DMS 273 treated with DMSO at 0.1 percent for 48 hours (cell line): ENCODE data around the gene RANBP3.

Experiments
- DNase-seq: peaks from one replicate; lab custom pipeline; 2025; lab: John Stamatoyannopoulos, UW

Gene RANBP3

GRCh38 chr19:5926641-5927440, 51.1 kb downstream of the RANBP3 start:
- DNase-seq, result no peak

GRCh38 chr19:5925830-5926427, 52.0 kb downstream of the RANBP3 start:
- DNase-seq, result no peak

GRCh38 chr19:5923356-5923755, 54.6 kb downstream of the RANBP3 start:
- no peak for DNase-seq

GRCh38 chr19:5922161-5922545, 55.8 kb downstream of the RANBP3 start:
- DNase-seq, result no peak

DNA sequence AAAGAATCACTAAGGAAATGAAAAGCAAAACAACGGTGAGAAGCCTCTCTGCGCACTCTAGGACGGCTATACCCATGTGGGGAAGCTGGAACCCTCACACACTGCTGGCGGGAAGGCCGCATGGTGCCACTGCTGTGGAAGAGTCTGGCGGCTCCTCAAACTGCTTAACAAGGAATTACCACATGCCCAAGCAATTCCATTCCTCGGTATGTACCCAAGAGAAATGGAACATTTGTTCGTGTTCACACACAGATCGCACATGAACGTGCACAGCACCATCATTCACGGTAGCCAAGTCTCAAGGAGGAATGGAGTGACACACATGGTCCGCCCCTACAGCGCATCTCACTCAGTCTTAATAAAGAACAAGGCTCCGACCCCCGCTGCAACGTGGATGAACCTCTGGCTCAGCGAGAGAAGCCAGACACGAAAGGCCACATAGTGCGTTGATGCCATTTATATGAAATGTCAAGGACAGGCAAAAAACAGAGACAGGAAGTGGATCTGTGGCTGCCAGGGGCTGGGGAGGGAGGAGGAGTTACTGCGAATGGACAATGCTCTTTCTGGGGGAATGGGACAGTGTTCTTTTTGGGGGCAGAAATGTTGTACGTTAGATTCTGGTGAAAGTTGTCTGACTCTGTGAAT, 56.3 kb downstream of the RANBP3 start:
- DNase-seq, result no peak

DNA sequence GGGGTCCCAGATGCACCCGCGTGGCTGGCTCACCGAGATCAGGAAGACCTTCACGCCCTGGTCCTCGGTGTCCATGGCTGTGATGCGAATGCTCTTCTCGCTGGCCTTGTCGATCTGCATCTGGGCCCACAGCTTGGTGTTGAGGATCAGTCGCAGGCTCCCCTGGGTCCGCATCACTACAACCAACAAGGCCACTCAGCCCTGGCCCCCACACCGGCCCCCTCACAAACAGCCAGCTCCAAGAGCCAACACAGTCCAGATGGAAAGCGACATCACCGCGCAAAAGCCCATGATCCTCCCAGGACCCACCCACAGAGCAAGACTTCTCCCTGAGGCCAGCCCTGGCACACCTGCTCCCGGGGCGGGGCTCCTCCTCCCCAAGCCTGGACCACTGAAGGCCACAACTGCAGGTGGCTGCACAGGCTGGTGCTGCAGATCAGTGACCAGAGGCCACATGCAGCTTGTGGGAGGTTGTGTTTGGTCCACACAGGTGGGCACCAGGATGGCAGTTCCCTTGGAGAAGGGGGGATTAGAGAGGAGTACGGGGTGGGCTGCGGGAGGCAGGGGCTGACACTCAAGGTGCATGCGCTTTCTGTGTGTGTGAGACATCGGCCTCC, 59.4 kb downstream of the RANBP3 start:
- no peak for DNase-seq

DNA sequence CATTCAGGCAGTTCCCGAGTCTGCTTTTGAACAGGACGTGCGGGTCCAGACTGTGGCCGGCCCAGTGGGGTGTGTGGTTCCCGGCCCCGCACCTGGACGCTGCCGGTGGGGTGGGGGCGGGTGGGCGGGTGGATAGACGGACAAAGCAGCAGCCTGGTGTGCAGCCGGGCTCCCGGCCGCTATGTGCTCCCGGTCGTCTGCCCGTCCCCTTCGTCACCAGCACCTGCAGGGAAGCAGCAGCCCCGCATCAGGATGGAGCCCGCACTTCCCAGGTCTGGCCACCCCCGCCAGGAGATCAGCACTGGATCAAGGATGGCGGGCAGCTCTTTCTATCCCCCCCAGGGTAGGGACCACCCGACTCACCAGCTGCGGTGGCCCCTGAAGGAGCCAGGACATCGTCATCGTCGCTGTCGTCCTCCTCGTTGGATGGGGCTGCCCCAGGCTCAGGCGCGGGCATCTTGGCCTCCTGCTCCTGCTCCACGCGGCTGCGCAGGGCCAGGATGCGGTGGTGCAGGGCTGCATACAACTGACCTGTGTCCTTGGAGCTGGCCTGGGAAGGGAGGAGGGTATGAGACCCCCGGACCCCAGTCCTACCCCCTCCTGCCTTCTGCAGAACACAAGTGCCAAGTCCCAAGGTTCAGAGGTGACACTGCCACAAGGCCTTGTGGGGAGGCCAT, 60.4 kb downstream of the RANBP3 start:
- no peak for DNase-seq

DNA sequence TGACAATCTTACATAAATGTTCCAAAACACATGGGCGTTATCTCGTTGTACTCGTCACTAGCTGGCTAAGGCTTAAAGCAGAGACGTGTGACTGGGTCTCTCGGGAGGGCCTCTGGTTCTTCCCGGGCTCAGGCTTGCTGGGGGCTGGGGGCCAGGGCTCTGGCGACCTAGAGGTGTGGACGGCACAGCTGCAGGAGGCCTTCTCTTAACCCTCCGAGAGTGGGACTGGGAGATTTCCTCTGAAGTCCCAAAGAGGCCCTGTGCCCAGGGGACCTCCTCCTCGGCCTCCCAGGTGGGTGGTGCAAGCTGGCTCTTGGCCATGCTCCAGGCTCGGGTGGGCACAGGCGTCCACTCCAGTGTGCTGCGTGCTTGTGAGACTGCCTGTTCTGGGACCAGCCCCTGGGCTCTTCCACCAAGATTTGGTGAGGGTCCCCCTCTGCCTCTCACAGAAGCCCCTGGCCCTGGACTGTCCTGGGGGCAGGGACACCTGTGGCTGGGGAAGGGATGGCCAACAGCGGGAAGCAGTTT, 61.7 kb downstream of the RANBP3 start:
- DNase-seq, result no peak

DNA sequence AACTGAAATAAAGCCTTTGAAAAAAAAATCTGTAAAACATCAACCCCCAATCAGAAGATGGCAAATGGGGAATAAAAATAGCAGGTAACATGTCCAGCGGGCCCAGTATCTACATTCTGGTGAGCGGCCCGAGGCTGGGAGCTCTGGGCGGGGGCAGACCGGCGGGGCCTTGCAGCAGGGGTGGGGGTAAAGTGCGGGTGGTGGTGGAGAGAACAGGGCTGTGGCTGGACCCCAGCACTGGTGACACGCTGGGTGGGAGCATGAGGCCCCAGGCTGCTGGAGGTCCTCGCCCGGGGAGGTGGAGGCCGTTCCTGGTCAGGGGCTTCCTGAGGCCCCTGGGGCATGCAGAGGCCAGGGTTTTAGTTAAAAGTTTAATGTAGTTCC, 62.2 kb downstream of the RANBP3 start:
- no peak for DNase-seq

GRCh38 chr19:5914946-5915781, 62.8 kb downstream of the RANBP3 start:
- DNase-seq, result no peak

DNA sequence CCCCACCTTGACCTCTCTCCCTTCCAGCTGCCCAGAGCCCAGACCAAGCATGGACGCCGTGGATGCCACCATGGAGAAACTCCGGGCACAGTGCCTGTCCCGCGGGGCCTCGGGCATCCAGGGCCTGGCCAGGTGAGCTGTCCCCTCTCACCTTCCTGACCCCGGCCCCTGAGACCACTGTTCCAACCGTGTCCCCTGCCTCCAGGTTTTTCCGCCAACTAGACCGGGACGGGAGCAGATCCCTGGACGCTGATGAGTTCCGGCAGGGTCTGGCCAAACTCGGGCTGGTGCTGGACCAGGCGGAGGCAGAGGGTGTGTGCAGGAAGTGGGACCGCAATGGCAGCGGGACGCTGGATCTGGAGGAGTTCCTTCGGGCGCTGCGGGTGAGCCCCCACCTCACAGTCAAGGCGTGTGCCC, 63.6 kb downstream of the RANBP3 start:
- no peak for DNase-seq

GRCh38 chr19:5913739-5914357, 64.1 kb downstream of the RANBP3 start, which contains the start of gene CAPS:
CAPS (plus strand) TSS chr19:5914254; CDS start chr19:5914407, 153 bp downstream.
- no peak for DNase-seq

DNA sequence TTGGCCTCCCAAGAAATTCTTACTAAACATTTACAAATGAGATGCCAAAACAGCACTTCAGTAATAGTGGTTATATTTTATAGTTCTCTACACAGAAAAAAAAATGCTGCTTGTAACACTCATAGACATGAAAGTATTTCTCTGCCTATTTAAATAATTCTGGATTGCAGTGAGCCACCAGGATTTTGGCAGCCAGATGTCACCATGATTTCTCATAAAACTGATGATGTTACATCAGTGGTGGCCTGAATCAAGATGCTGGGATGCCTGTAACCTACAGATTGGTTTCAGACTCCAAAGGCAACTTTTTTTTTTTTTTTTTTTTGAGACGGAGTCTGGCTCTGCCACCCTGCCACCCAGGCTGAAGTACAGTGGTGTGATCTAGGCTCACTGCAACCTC, 66.6 kb downstream of the RANBP3 start:
- no peak for DNase-seq

- no peak for DNase-seq
These were observed 67.4 kb downstream of the RANBP3 start for GRCh38 chr19:5910638-5910907.

- no peak for DNase-seq
These were observed 69.0 kb downstream of the RANBP3 start for GRCh38 chr19:5908773-5909442.

DNA sequence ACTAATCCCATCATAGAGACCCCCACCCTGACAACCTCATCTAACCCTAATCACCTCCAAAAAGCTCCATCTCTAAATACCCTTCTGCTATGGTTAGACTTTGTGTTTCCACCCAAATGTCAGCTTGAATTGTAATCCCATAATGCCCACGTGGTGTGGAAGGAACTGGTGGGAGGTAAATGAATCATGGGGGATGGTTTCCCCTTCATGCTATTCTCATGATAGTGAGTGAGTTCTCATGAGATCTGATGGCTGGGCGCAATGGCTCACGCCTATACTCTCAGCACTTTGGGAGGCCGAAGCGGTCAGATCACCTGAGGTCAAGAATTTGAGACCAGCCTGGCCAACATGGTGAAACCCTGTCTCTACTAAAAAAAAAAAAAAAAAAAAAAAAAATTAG, 70.7 kb downstream of the RANBP3 start:
- DNase-seq, result no peak

GRCh38 chr19:5905114-5905778, 72.7 kb downstream of the RANBP3 start:
- no peak for DNase-seq

DNA sequence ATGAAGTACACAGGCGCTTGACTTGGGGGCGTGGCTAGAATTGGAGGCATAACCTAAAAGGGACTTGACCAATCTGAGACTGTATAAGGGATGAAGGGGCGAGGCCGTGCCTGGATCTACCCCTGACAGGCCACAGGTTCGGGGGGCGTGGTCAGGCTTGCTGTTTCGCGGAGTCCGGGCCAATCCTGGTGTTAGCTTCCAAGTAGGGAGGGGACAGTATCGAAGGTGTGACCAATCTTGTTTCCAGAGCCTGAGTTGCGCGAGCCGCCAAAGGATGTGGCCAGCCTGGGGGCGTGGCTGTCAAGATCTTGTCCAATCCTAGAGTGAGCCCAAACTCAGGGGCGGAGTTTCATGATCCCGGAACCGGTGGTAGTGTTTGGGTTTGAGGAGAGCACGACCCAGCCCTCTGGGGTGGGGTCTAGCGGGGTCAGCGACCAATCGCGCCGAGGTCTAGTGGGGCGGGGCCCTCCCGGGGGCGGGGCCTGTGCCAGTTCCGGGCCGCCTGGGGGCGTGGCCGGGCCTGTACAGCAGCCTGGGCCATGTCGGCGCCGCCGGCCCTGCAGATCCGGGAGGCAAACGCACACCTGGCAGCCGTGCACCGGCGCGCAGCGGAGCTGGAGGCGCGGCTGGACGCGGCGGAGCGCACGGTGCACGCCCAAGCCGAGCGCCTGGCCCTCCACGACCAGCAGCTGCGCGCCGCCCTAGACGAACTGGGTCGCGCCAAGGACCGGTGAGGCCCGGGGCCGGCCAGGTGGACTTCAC, 73.4 kb downstream of the RANBP3 start, which contains the start of gene VMAC:
Gene VMAC (plus strand): TSS at position 521 of the 762 bp plus-strand sequence. CDS start 19 bp downstream, at position 540.
- DNase-seq, result peak; percentile 100
